H1 (cell line): ENCODE measurements around the gene SLC2A5. TPM values are rescaled to one million over a fixed set of nuclear protein-coding genes. Genes with fewer than 3 reads are reported as not detected.

Experiments used
- CTCF ChIA-PET: fragments of 300-600 bp; sonication (Branson Sonifier 250); formaldehyde crosslinking; loops from one replicate; lab custom pipeline; 2021; ENCODE audit not compliant: partially characterized antibody; lab: Charles Lee
- POLR2A ChIA-PET: fragments of 300-600 bp; sonication (Branson Sonifier 250); formaldehyde crosslinking; loops from one replicate; lab custom pipeline; 2021; ENCODE audit warnings: inconsistent platforms; ENCODE audit not compliant: partially characterized antibody; lab: Charles Lee
- DNase-seq, 2 experiments: peaks; one replicate each; pipeline versions ENCODE4 v3.0.0 to v3.0.0-alpha.2; 2010 to 2022; ENCODE audit warnings: low spot score in 2 of 2, low read depth in 1 of 2, mixed read lengths in 1 of 2
- FAIRE-seq: peaks from 2 replicates; lab custom pipeline; 2011; peaks lifted over from hg19 to GRCh38; lab: Jason Lieb, UNC
- H2AFZ ChIP-seq: 2 replicates; pipeline ENCODE4 v1.8.1; 2012; ENCODE audit warnings: low read length, inconsistent platforms
- H2AK5ac ChIP-seq: 2 replicates; pipeline ENCODE4 v1.6.1; 2013; ENCODE audit warnings: low read depth, low read length
- H2BK120ac ChIP-seq: replicated peaks from 2 replicates; pipeline ENCODE3; 2013; ENCODE audit warnings: low read depth, low read length, inconsistent platforms
- H2BK12ac ChIP-seq: 2 replicates; pipeline ENCODE4 v1.6.1; 2013; ENCODE audit warnings: low read depth, low read length
- H2BK15ac ChIP-seq: 2 replicates; pipeline ENCODE4 v1.6.1; 2013; ENCODE audit warnings: low read length
- H2BK20ac ChIP-seq: 2 replicates; pipeline ENCODE4 v1.6.1; 2013; ENCODE audit warnings: low read length
- H2BK5ac ChIP-seq: 2 replicates; pipeline ENCODE4 v1.6.1; 2013; ENCODE audit warnings: low read depth, low read length
- H3K14ac ChIP-seq: 2 replicates; pipeline ENCODE4 v1.6.1; 2013; ENCODE audit warnings: inconsistent platforms; ENCODE audit not compliant: insufficient read length
- H3K18ac ChIP-seq: 2 replicates; pipeline ENCODE4 v1.6.1; 2013; ENCODE audit warnings: low read length; ENCODE audit errors: extremely low read depth
- H3K23ac ChIP-seq: 2 replicates; pipeline ENCODE4 v1.6.1; 2013; ENCODE audit warnings: inconsistent platforms; ENCODE audit not compliant: insufficient read length
- H3K23me2 ChIP-seq: 2 replicates; pipeline ENCODE4 v1.6.1; 2013; ENCODE audit warnings: low read depth, low read length
- H3K27ac ChIP-seq: 2 replicates; pipeline ENCODE4 v1.6.1; 2011; ENCODE audit warnings: low read depth, low read length, inconsistent platforms
- H3K27me3 ChIP-seq, 4 experiments: replicated peaks in 1 of 4; 1 replicate in 1 of 4; 2 replicates in 3 of 4; pipeline versions ENCODE4 v1.6.1 to v1.8.1; 2011 to 2013; ENCODE audit warnings: low read length in 3 of 4, mild to moderate bottlenecking in 3 of 4, inconsistent platforms in 2 of 4, mixed read lengths in 2 of 4, moderate library complexity in 1 of 4; ENCODE audit not compliant: control insufficient read depth in 3 of 4, insufficient read depth in 3 of 4; ENCODE audit errors: extremely low read depth in 1 of 4
- H3K36me3 ChIP-seq, 4 experiments: 2 replicates each; pipeline versions ENCODE4 v1.6.1 to v1.8.1; 2011 to 2013; ENCODE audit warnings: mild to moderate bottlenecking in 4 of 4, low read length in 3 of 4, moderate library complexity in 2 of 4, control low read depth in 1 of 4, inconsistent platforms in 1 of 4; ENCODE audit not compliant: insufficient read depth in 4 of 4, control insufficient read depth in 2 of 4
- H3K4ac ChIP-seq: replicated peaks from 2 replicates; pipeline ENCODE3; 2013; ENCODE audit warnings: low read length, low read depth, mixed read lengths, inconsistent platforms; ENCODE audit not compliant: insufficient read length
- H3K4me1 ChIP-seq, 4 experiments: replicated peaks in 1 of 4; 1 replicate in 1 of 4; 2 replicates in 3 of 4; pipeline versions ENCODE4 v1.6.1 to v1.8.1; 2011 to 2013; ENCODE audit warnings: low read length in 3 of 4, inconsistent platforms in 2 of 4, mixed read lengths in 1 of 4; ENCODE audit not compliant: insufficient read depth in 4 of 4, control insufficient read depth in 3 of 4
- H3K4me2 ChIP-seq, 2 experiments: 2 replicates each; pipeline versions ENCODE4 v1.6.1 to v1.8.1; 2011 to 2013; ENCODE audit warnings: low read depth in 2 of 2, low read length in 2 of 2, control low read depth in 1 of 2, inconsistent platforms in 1 of 2, mild to moderate bottlenecking in 1 of 2; ENCODE audit not compliant: insufficient read depth in 1 of 2
- H3K4me3 ChIP-seq, 4 experiments: fragments of 200-600, 300-600 bp in 1 of 4; sonication (generic), shearing (Covaris generic), sonication (Bioruptor Twin) in 1 of 4; 2 replicates each; pipeline versions ENCODE4 v1.5.1 to v1.8.1; 2011 to 2016; ENCODE audit warnings: low read length in 4 of 4, low read depth in 3 of 4, control low read depth in 2 of 4, inconsistent platforms in 2 of 4, mild to moderate bottlenecking in 2 of 4, mixed read lengths in 1 of 4, moderate library complexity in 1 of 4; ENCODE audit not compliant: insufficient read depth in 2 of 4; ENCODE audit errors: extremely low read depth in 1 of 4
- H3K56ac ChIP-seq: replicated peaks from 2 replicates; pipeline ENCODE3; 2013; ENCODE audit warnings: low read depth, mild to moderate bottlenecking, mixed read lengths, low read length, inconsistent platforms; ENCODE audit not compliant: insufficient read length
- H3K79me1 ChIP-seq: 2 replicates; pipeline ENCODE4 v1.6.1; 2013; ENCODE audit warnings: low read depth, low read length, control low read depth
- H3K79me2 ChIP-seq, 2 experiments: 2 replicates each; pipeline versions ENCODE4 v1.6.1 to v1.8.1; 2012 to 2013; ENCODE audit warnings: low read length in 2 of 2, mild to moderate bottlenecking in 2 of 2, inconsistent platforms in 1 of 2; ENCODE audit not compliant: insufficient read depth in 2 of 2, control insufficient read depth in 1 of 2
- H3K9ac ChIP-seq, 4 experiments: replicated peaks in 1 of 4; 1 replicate in 1 of 4; 2 replicates in 3 of 4; pipeline versions ENCODE4 v1.6.1 to v1.8.1; 2011 to 2013; ENCODE audit warnings: low read depth in 3 of 4, low read length in 3 of 4, control low read depth in 2 of 4, mild to moderate bottlenecking in 2 of 4, moderate library complexity in 2 of 4, inconsistent platforms in 1 of 4; ENCODE audit errors: extremely low read depth in 1 of 4
- H3K9me3 ChIP-seq, 2 experiments: 2 replicates each; pipeline versions ENCODE4 v1.6.1 to v1.8.1; 2012 to 2013; ENCODE audit warnings: mild to moderate bottlenecking in 2 of 2, moderate library complexity in 2 of 2, control low read depth in 1 of 2, inconsistent platforms in 1 of 2, low read depth in 1 of 2, low read length in 1 of 2, mixed read lengths in 1 of 2; ENCODE audit not compliant: insufficient read depth in 2 of 2
- H4K20me1 ChIP-seq, 2 experiments: replicated peaks in 1 of 2; 2 replicates each; pipeline versions ENCODE3 to v1.8.1; 2011 to 2013; ENCODE audit warnings: inconsistent platforms in 2 of 2, low read length in 2 of 2, mild to moderate bottlenecking in 1 of 2; ENCODE audit not compliant: insufficient read depth in 2 of 2, control insufficient read depth in 1 of 2
- H4K5ac ChIP-seq: 2 replicates; pipeline ENCODE4 v1.6.1; 2013; ENCODE audit warnings: low read length, low read depth, mixed read lengths, inconsistent platforms; ENCODE audit not compliant: insufficient read length
- H4K8ac ChIP-seq: 2 replicates; pipeline ENCODE4 v1.8.0; 2013; ENCODE audit warnings: mild to moderate bottlenecking, moderate library complexity, low read length, inconsistent platforms; ENCODE audit not compliant: insufficient read depth; ENCODE audit errors: extremely low read depth
- H4K91ac ChIP-seq: replicated peaks from 2 replicates; pipeline ENCODE3; 2013; ENCODE audit warnings: low read length, mixed read lengths, inconsistent platforms; ENCODE audit not compliant: insufficient read length
- BACH1 ChIP-seq: IDR thresholded peaks from 2 replicates; pipeline ENCODE4 v1.6.1; 2012; ENCODE audit warnings: low read length, improper control_type of control experiment
- BCL11A ChIP-seq, 2 experiments: IDR thresholded peaks; one replicate each; pipeline ENCODE4 v1.6.1; 2011; ENCODE audit warnings: low read depth in 2 of 2, low read length in 2 of 2, mild to moderate bottlenecking in 2 of 2
- GABPA ChIP-seq: IDR thresholded peaks from 2 replicates; pipeline ENCODE4 v1.6.1; 2011; ENCODE audit warnings: mild to moderate bottlenecking, low read length, moderate library complexity, borderline replicate concordance; ENCODE audit not compliant: insufficient read depth
- SIRT6 ChIP-seq: IDR thresholded peaks from one replicate; pipeline ENCODE4 v1.7.1; 2012; ENCODE audit warnings: low read length, inconsistent platforms
- SUZ12 ChIP-seq: fragments of 200-600 bp; sonication (generic); IDR thresholded peaks from 2 replicates; pipeline ENCODE4 v1.6.1; 2012; ENCODE audit warnings: mild to moderate bottlenecking, inconsistent platforms, low read length, moderate library complexity, mixed read lengths
- WGBS, 2 experiments: shearing (Covaris generic) in 1 of 2; methylation state at CpG; one replicate each; pipeline versions ENCODE4 v1.1.6 to v1.1.7; 2013 to 2015; ENCODE audit warnings: low lambda C conversion rate in 2 of 2, mixed read lengths in 2 of 2, inconsistent platforms in 1 of 2, low coverage in 1 of 2, missing lambda C conversion rate in 1 of 2; ENCODE audit not compliant: insufficient replicate concordance in 2 of 2, insufficient coverage in 1 of 2, insufficient read length in 1 of 2; ENCODE audit errors: extremely low coverage in 1 of 2, missing lambda C conversion rate in 1 of 2; 5-methylcytosine and 5-hydroxymethylcytosine counted together
- polyA plus RNA-seq, 7 experiments: library from polyadenylated mRNA; depleted of rRNA in 3 of 7; stranded (reverse) in 5 of 7; unstranded in 2 of 7; fragments of >200 nt in 5 of 7; fragments of 200-250 nt in 2 of 7; gene quantifications; 1 replicate in 5 of 7; 2 replicates in 1 of 7; 4 replicates in 1 of 7; pipeline versions ENCODE4 v1.2.1 to v1.2.3, GENCODE V29; 2011 to 2013; ENCODE audit warnings: missing spikeins in 2 of 7, mixed read lengths in 2 of 7
- total RNA-seq: library from RNA; stranded (reverse); fragmentation: NEBNext Ultra II Directional; extraction: Animal tissue kit (Norgen Biotek cat#: 25700); gene quantifications from 2 replicates; pipeline ENCODE4 v1.2.1, GENCODE V29; 2021
- TF ChIP-seq, protein P1 (sequence below): IDR thresholded peaks from 2 replicates; pipeline ENCODE4 v1.6.1; 2011; ENCODE audit warnings: low read length, improper control_type of control experiment

Gene SLC2A5
- total and polyA plus RNA-seq, 2 of the 8 experiments (the other 6 are each of a cell fraction or from before 2014, with no cell fraction given), result 0.12 TPM; not detected in 1

DNA sequence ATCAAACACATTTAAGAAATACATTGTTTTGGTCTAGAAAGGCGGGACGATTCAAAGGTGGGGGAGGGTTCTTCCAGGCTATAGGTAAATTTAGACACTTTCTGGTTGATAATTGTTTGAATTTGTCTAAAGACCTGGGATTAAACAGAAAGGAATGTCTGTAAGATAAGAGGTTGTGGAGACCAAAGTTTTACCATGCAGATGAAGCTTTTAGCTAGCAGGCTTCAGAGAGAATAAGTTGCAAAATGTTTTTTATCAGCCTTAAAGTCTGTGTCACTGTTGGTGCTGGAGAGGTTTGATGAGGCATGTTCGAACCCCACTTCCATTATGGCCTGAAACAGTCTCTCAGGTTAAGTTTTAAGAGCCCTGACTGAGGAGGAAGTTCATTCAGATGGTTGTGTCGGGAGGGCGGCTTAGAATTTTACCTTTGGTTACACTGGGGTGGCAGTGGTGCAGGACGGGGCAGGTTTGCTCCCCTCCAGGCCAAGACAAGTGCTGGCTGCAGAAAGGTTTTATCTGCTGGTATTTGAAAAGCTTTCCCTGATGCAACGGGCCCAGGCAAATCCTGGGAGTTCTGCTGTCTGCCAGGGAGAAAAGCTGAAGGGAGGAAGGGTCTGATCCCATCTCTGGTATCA, 16.0 kb upstream of the SLC2A5 start:
- Histone ChIP-seq H4K5ac (no peak overlapping the region), H3K79me2 (no peaks in the 10 kb centered on the region), H2BK5ac (no peak overlapping the region), H3K4me1 (no peaks in the 10 kb centered on the region), H3K79me1 (no peaks in the 10 kb centered on the region), H2AFZ (no peak overlapping the region), H3K9ac (no peak overlapping the region), H4K8ac (no peak overlapping the region; the same call in 1 of the 2 replicates), H3K9me3 (peaks cover 0 to 5% of the 10 kb centered on the region in 2 experiments; a peak in 1 of 4 replicates), H3K23ac (no peak overlapping the region), H2BK20ac (no peak overlapping the region), H4K91ac (no peak overlapping the region), H3K36me3 (no peaks in the 10 kb centered on the region), H3K14ac (no peak overlapping the region), H3K23me2 (no peaks in the 10 kb centered on the region), H4K20me1 (no peaks in the 10 kb centered on the region), H3K27ac (no peak overlapping the region), H3K4ac (no peak overlapping the region), H3K4me3 (no peak overlapping the region), H3K18ac (no peak overlapping the region), H2BK12ac (no peak overlapping the region), H2BK120ac (no peak overlapping the region), H2BK15ac (no peak overlapping the region), H2AK5ac (no peak overlapping the region), H3K4me2 (no peak overlapping the region), H3K27me3 (no peaks in the 10 kb centered on the region), H3K56ac (no peak overlapping the region)
- WGBS, 2 experiments, result 88% methylated on average over 7 of the region's 7 CpGs; no CpG with 5 or more reads in 1 of the 2 experiments
- FAIRE-seq, result no peak
- CTCF ChIA-PET, result interaction anchor here (1.1 to 1.6 kb wide), 3 partner anchors 14 to 95 kb away, joined by 3 to 5 read pairs (median 4); no protein-coding TSS in a partner anchor
- POLR2A ChIA-PET, result interaction anchor here (1.3 kb wide), 1 partner anchor 12 kb away, joined by 3 read pairs; no protein-coding TSS in a partner anchor
- DNase-seq, result no peak
- TF ChIP-seq SUZ12 (no peak), BCL11A (IDR thresholded peaks at IDR 0.05; ENCODE audit: low read depth in 2 of 2, low read length in 2 of 2) (no peak), GABPA (no peak), BACH1 (no peak), SIRT6 (no peak)
- TF ChIP-seq, protein P1, sequence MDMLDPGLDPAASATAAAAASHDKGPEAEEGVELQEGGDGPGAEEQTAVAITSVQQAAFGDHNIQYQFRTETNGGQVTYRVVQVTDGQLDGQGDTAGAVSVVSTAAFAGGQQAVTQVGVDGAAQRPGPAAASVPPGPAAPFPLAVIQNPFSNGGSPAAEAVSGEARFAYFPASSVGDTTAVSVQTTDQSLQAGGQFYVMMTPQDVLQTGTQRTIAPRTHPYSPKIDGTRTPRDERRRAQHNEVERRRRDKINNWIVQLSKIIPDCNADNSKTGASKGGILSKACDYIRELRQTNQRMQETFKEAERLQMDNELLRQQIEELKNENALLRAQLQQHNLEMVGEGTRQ, result no peak
